Activated naive CD4-positive, alpha-beta T cell treated with anti-CD3 and anti-CD28 coated beads, Interleukin-2, amount 10 ng/mL, durations not matched to agents 7 days and 5 days (primary cell): ENCODE measurements around the gene CD79A.

ENCODE experiments used
- CTCF ChIA-PET: fragments of 350-600 bp; sonication (Branson Sonifier 250); formaldehyde crosslinking; loops from one replicate; lab custom pipeline; 2021; ENCODE audit warnings: antibody characterized with exemption; lab: Charles Lee
- DNase-seq: peaks from one replicate; pipeline ENCODE4 v3.0.0-alpha.2; 2020
- H3K27ac Mint-ChIP-seq: one replicate; pipeline ENCODE4 v1.8.0; 2021; ENCODE audit warnings: mild to moderate bottlenecking, moderate library complexity, mixed read lengths
- H3K27me3 Mint-ChIP-seq: one replicate; pipeline ENCODE4 v1.8.0; 2021; ENCODE audit warnings: mild to moderate bottlenecking, mixed read lengths
- H3K36me3 Mint-ChIP-seq: one replicate; pipeline ENCODE4 v1.8.0; 2021; ENCODE audit warnings: mixed read lengths
- H3K4me1 Mint-ChIP-seq: one replicate; pipeline ENCODE4 v1.8.0; 2021; ENCODE audit warnings: mixed read lengths
- H3K4me3 Mint-ChIP-seq: one replicate; pipeline ENCODE4 v1.8.0; 2021; ENCODE audit warnings: mild to moderate bottlenecking, moderate library complexity, mixed read lengths
- H3K9me3 Mint-ChIP-seq: one replicate; pipeline ENCODE4 v1.8.0; 2021; ENCODE audit warnings: mixed read lengths

Gene CD79A

DNA sequence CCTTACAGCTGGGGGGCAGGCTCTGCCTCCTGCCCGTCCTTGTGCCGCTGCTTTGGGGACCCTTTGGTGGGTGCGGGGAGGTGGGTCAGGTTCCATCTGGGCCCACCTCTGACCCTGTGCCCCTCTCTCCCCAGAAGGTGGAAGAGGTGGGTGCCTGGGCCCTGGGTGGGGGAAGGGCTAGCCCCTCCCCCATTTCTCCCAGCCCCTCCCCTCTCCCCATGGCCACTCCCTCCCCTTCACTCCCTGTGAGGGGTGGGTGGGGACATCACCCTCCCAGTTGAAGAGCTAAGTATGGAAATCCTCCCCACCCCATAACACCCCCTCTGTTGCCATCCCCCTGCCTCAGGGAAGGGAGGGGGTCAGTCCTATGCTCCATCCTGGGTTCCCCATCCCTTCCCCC, 20.1 kb downstream of the CD79A start:
- peaks cover 57% of the 10 kb centered on the region for H3K36me3 Mint-ChIP-seq
- no peak overlapping the region for H3K27ac Mint-ChIP-seq
- H3K4me1 Mint-ChIP-seq: peaks cover 33% of the 10 kb centered on the region
- H3K4me3 Mint-ChIP-seq: no peak overlapping the region
- DNase-seq: no peak
- no peaks in the 10 kb centered on the region for H3K27me3 Mint-ChIP-seq
- CTCF ChIA-PET: no interaction called here
- no peaks in the 10 kb centered on the region for H3K9me3 Mint-ChIP-seq

DNA sequence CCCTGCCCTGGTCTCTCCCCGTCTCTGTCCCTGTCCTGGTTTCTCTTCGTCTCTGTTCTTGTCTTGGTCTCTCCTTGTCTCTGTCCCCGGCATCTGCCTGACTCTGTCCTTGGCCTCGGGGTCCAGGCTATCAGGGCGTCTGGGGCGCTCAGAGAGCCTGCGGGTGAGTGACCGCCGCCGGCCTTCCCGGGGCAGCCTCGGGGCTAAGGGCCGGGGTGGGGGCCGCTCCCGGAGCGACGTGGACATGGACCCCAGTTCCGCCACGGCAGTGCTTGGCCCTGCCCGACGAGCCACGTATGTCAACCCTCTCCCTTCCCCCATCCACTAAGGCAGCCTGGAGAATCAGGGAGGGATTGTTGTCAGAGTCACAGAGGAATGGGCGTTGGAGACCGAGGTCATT, 20.7 kb downstream of the CD79A start:
- DNase-seq: no peak
- peaks cover 29% of the 10 kb centered on the region for H3K4me1 Mint-ChIP-seq
- H3K27ac Mint-ChIP-seq: peak overlapping the region; percentile 58
- no peak overlapping the region for H3K4me3 Mint-ChIP-seq
- H3K36me3 Mint-ChIP-seq: peaks cover 61% of the 10 kb centered on the region
- no peaks in the 10 kb centered on the region for H3K9me3 Mint-ChIP-seq
- no peaks in the 10 kb centered on the region for H3K27me3 Mint-ChIP-seq
- CTCF ChIA-PET: no interaction called here

GRCh38 chr19:41898235-41898634, 21.2 kb downstream of the CD79A start:
- H3K4me1 Mint-ChIP-seq: peaks cover 26% of the 10 kb centered on the region
- H3K27me3 Mint-ChIP-seq: no peaks in the 10 kb centered on the region
- no peak overlapping the region for H3K4me3 Mint-ChIP-seq
- H3K36me3 Mint-ChIP-seq: peaks cover 62% of the 10 kb centered on the region
- no peak overlapping the region for H3K27ac Mint-ChIP-seq
- CTCF ChIA-PET: interaction anchor here (0.7 kb wide), 1 partner anchor 10 kb away, joined by 3 read pairs; no protein-coding TSS in a partner anchor
- H3K9me3 Mint-ChIP-seq: no peaks in the 10 kb centered on the region
- no peak for DNase-seq

GRCh38 chr19:41901707-41902360, 24.8 kb downstream of the CD79A start:
- H3K27me3 Mint-ChIP-seq: no peaks in the 10 kb centered on the region
- CTCF ChIA-PET: interaction anchor here (2.7 kb wide), 1 partner anchor 29 kb away, joined by 13 read pairs; no protein-coding TSS in a partner anchor
- no peak for DNase-seq
- H3K27ac Mint-ChIP-seq: peak overlapping the region; percentile 45
- peaks cover 31% of the 10 kb centered on the region for H3K4me1 Mint-ChIP-seq
- H3K9me3 Mint-ChIP-seq: no peaks in the 10 kb centered on the region
- H3K36me3 Mint-ChIP-seq: peaks cover 74% of the 10 kb centered on the region
- no peak overlapping the region for H3K4me3 Mint-ChIP-seq

DNA sequence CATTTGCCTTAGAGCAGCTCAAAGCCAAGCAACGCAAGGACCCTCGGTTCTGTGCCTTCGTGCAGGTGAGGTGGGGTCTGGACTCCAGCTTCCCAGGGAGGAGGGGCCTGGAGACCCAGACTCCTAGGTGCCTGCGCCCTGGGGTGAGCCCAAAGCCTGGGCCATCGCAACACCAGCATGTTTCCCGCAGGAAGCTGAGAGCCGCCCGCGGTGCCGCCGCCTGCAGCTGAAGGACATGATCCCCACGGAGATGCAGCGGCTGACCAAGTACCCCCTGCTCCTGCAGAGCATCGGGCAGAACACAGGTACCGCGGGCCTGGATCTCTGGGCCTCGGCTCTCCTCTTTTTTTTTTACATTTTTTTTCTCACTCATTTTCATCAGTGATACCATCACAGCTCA, 25.5 kb downstream of the CD79A start:
- Mint-ChIP-seq H3K27me3 (no peaks in the 10 kb centered on the region), H3K4me1 (peaks cover 33% of the 10 kb centered on the region), H3K27ac (no peak overlapping the region), H3K4me3 (no peak overlapping the region), H3K36me3 (peaks cover 78% of the 10 kb centered on the region), H3K9me3 (no peaks in the 10 kb centered on the region)
- no peak for DNase-seq
- CTCF ChIA-PET: interaction anchor here (1.2 to 2.7 kb wide), 2 partner anchors 30 to 34 kb away, joined by 4 to 13 read pairs; no protein-coding TSS in a partner anchor

GRCh38 chr19:41903193-41903953, 26.3 kb downstream of the CD79A start:
- no peak for DNase-seq
- Mint-ChIP-seq H3K9me3 (no peaks in the 10 kb centered on the region), H3K4me1 (peaks cover 28% of the 10 kb centered on the region), H3K4me3 (no peak overlapping the region), H3K27me3 (no peaks in the 10 kb centered on the region), H3K27ac (peak overlapping the region; percentile 60), H3K36me3 (peaks cover 71% of the 10 kb centered on the region)
- CTCF ChIA-PET: interaction anchor here (0.9 to 1.2 kb wide), 2 partner anchors 16 to 33 kb away, joined by 3 to 4 read pairs; no protein-coding TSS in a partner anchor

DNA sequence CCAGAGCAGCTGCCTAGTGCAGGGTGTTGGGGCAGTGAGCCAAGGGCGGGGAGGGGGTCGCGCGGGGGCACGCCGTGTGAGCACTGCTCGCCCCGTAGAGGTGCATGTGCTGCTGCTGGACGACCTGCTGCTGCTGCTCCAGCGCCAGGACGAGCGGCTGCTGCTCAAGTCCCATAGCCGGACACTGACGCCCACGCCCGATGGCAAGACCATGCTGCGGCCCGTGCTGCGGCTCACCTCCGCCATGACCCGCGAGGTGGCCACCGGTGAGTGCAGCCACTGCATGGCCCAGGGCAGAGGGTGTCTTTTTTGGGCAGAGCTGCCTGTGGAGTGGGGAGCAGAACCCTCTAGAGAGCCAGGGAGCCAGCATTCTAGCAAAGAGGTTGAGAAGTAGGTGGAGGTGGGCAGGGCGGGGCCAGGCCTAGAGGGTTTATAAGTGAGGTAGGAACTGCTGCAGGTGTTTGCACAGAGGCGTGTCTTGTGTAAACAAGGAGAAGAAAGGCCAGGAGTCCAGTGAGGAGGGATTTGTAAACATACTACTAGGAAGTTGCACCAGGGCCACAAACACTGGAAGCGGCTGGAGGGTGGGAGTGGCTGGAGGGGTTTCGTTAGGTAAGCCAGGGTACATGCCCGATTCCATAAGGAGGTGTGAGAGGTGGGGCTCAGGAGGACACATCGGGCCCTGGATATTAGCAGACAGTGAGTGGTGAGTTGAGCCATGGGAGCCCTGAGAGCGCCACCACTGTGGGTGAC, 27.2 kb downstream of the CD79A start:
- H3K9me3 Mint-ChIP-seq: no peaks in the 10 kb centered on the region
- H3K4me1 Mint-ChIP-seq: peaks cover 26% of the 10 kb centered on the region
- CTCF ChIA-PET: interaction anchor here (0.8 to 0.9 kb wide), 3 partner anchors 15 to 31 kb away, joined by 3 to 4 read pairs (median 3); no protein-coding TSS in a partner anchor
- H3K36me3 Mint-ChIP-seq: peaks cover 65% of the 10 kb centered on the region
- H3K27me3 Mint-ChIP-seq: no peaks in the 10 kb centered on the region
- DNase-seq: no peak
- no peak overlapping the region for H3K4me3 Mint-ChIP-seq
- no peak overlapping the region for H3K27ac Mint-ChIP-seq

GRCh38 chr19:41905273-41906002, 28.4 kb downstream of the CD79A start:
- Mint-ChIP-seq H3K27ac (no peak overlapping the region), H3K27me3 (no peaks in the 10 kb centered on the region), H3K4me1 (peaks cover 23% of the 10 kb centered on the region), H3K4me3 (no peak overlapping the region), H3K9me3 (no peaks in the 10 kb centered on the region), H3K36me3 (peaks cover 62% of the 10 kb centered on the region)
- CTCF ChIA-PET: interaction anchor here (0.8 kb wide), 1 partner anchor 29 kb away, joined by 4 read pairs; no protein-coding TSS in a partner anchor
- no peak for DNase-seq

GRCh38 chr19:41906271-41906670, 29.2 kb downstream of the CD79A start:
- no peak overlapping the region for H3K27ac Mint-ChIP-seq
- no peak overlapping the region for H3K4me3 Mint-ChIP-seq
- peaks cover 21% of the 10 kb centered on the region for H3K4me1 Mint-ChIP-seq
- DNase-seq: no peak
- peaks cover 66% of the 10 kb centered on the region for H3K36me3 Mint-ChIP-seq
- no peaks in the 10 kb centered on the region for H3K9me3 Mint-ChIP-seq
- CTCF ChIA-PET: interaction anchor here (0.8 kb wide), 1 partner anchor 11 kb away, joined by 3 read pairs; no protein-coding TSS in a partner anchor
- no peaks in the 10 kb centered on the region for H3K27me3 Mint-ChIP-seq

- Mint-ChIP-seq H3K9me3 (no peaks in the 10 kb centered on the region), H3K36me3 (peaks cover 65% of the 10 kb centered on the region), H3K4me1 (peaks cover 25% of the 10 kb centered on the region), H3K4me3 (no peak overlapping the region), H3K27ac (no peak overlapping the region), H3K27me3 (no peaks in the 10 kb centered on the region)
- no peak for DNase-seq
- CTCF ChIA-PET: interaction anchor here (0.7 to 0.8 kb wide), 2 partner anchors 12 to 34 kb away, joined by 3 read pairs; no protein-coding TSS in a partner anchor
These were observed 30.0 kb downstream of the CD79A start for GRCh38 chr19:41906916-41907680.

- H3K27me3 Mint-ChIP-seq: no peaks in the 10 kb centered on the region
- H3K4me1 Mint-ChIP-seq: peaks cover 25% of the 10 kb centered on the region
- H3K27ac Mint-ChIP-seq: no peak overlapping the region
- CTCF ChIA-PET: interaction anchor here (0.9 kb wide), 1 partner anchor 16 kb away, joined by 3 read pairs; no protein-coding TSS in a partner anchor
- no peak overlapping the region for H3K4me3 Mint-ChIP-seq
- DNase-seq: no peak
- H3K9me3 Mint-ChIP-seq: no peaks in the 10 kb centered on the region
- peaks cover 56% of the 10 kb centered on the region for H3K36me3 Mint-ChIP-seq
These were observed 31.0 kb downstream of the CD79A start for GRCh38 chr19:41907994-41908615.

GRCh38 chr19:41908724-41909464, 31.8 kb downstream of the CD79A start:
- Mint-ChIP-seq H3K27me3 (no peaks in the 10 kb centered on the region), H3K4me3 (no peak overlapping the region), H3K4me1 (peaks cover 22% of the 10 kb centered on the region), H3K9me3 (no peaks in the 10 kb centered on the region), H3K36me3 (peaks cover 48% of the 10 kb centered on the region), H3K27ac (peak overlapping the region; percentile 20)
- DNase-seq: no peak
- CTCF ChIA-PET: interaction anchor here (0.9 kb wide), 1 partner anchor 16 kb away, joined by 3 read pairs; no protein-coding TSS in a partner anchor
